ENCODE data around the gene RPL27A.

- TF ChIP-seq EZH2 (IDR thresholded peaks at IDR 0.05): no peak
- TF ChIP-seq POLR2AphosphoS5 (IDR thresholded peaks at IDR 0.05; ENCODE audit: borderline replicate concordance, low read depth, low read length): no peak
- no peak for TF ChIP-seq FOXP2 (optimal IDR thresholded peaks at IDR 0.05; ENCODE audit: control extremely low read depth, extremely low read length, insufficient read depth)
Observed at GRCh38 chr11:8729067-8729466, 46.5 kb downstream of the RPL27A start.
